ENCODE results near the gene OR5K4. TPM values are rescaled to one million over a fixed set of nuclear protein-coding genes. Genes with fewer than 3 reads are reported as not detected.
"Not testable (repeated sequence)": the region's sequence is repeated elsewhere in the genome, so short reads cannot be mapped to it uniquely, and the experiment has no call there.

Gene OR5K4
- total RNA-seq, 1 donor from 2014 or later: not detected

DNA sequence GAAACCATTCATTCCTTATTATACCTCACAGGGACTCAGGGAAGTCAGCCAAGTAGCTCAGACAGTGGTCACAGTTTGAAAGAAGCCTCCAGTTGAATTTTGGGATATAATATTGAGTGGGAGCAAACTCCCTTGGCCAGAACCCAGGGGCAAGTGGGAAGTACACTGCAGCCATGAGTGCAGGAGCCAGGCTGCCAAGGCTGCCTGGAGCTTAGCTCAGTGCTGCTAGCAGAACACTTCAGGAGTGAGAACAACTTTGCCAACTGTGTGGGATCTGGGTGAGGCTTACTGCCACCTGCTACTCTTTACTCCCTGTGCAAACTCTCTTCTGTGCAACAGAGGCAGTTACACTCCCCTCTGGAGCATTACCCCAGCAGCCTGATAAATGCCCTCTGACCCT is 41.4 kb downstream of the OR5K4 start:
- no peak overlapping the region for H3K4me3 ChIP-seq (ENCODE audit: low read depth, low read length)
- TF ChIP-seq, protein P1, sequence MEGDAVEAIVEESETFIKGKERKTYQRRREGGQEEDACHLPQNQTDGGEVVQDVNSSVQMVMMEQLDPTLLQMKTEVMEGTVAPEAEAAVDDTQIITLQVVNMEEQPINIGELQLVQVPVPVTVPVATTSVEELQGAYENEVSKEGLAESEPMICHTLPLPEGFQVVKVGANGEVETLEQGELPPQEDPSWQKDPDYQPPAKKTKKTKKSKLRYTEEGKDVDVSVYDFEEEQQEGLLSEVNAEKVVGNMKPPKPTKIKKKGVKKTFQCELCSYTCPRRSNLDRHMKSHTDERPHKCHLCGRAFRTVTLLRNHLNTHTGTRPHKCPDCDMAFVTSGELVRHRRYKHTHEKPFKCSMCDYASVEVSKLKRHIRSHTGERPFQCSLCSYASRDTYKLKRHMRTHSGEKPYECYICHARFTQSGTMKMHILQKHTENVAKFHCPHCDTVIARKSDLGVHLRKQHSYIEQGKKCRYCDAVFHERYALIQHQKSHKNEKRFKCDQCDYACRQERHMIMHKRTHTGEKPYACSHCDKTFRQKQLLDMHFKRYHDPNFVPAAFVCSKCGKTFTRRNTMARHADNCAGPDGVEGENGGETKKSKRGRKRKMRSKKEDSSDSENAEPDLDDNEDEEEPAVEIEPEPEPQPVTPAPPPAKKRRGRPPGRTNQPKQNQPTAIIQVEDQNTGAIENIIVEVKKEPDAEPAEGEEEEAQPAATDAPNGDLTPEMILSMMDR (conservative IDR thresholded peaks at IDR 0.05; ENCODE audit: low read depth, low read length): no peak
- no peak for DNase-seq (ENCODE audit: low read depth)

DNA sequence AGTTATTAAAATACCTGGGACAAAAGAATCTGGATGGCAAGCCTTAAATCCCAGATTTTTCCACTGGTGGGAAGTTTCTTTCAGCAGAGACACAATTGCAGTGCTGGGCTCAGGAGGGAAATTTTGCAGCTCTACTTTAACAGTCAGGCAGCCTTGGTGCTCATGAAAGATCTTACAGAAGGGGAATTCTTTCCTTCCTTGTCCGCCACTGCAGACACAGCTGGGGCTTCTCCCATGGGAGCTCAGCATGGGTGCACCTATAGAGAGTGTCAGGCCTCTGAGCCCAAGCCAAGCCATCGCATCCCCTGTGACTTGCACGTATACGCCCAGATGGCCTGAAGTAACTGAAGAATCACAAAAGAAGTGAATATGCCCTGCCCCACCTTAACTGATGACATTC is 42.8 kb downstream of the OR5K4 start:
- not testable (repeated sequence) for H3K4me3 ChIP-seq (ENCODE audit: low read depth, low read length); DNase-seq (ENCODE audit: low read depth)

DNA sequence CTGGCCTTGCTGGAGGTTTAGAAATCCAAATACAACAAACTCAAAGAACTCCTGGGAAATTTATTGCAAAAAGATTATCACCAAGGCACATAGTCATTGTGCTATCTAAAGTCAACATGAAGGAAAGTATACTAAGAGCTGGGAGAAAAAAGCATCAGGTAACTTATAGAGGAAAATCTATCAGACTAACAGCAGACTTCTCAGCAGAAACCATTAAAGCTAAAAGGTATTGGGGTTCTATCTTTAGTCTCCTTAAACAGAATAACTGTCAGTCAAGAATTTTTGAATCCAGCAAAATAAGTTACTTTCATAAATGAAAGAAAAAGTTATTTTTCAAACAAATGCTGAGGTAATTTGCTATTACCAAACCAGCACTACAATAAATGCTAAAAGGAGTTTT is 44.9 kb downstream of the OR5K4 start:
- TF ChIP-seq, protein P1 (conservative IDR thresholded peaks at IDR 0.05; ENCODE audit: low read depth, low read length): no peak
- no peak for DNase-seq (ENCODE audit: low read depth)
- no peak overlapping the region for H3K4me3 ChIP-seq (ENCODE audit: low read depth, low read length)

DNA sequence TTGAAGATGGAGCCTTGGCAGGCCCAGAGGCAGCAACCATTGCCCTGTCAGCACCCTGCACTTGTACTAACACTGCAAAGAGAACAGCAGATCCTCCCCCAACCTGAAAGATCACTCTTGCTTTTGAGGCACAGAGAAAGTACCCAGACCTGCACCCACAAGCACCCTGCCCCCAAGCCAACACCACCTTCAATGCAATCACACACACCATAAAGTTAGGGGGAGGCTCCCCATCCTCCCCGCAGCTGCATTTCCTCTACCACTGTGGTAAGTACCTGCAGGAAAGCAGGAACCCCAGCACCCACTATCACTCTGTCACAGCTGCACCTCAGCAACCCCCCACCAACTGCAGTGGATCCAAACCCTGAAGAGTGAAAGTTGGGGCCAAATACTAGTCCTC is 48.9 kb downstream of the OR5K4 start:
- no peak overlapping the region for H3K4me3 ChIP-seq (ENCODE audit: low read depth, low read length)
- TF ChIP-seq, protein P1 (conservative IDR thresholded peaks at IDR 0.05; ENCODE audit: low read depth, low read length): no peak
- no peak for DNase-seq (ENCODE audit: low read depth)

DNA sequence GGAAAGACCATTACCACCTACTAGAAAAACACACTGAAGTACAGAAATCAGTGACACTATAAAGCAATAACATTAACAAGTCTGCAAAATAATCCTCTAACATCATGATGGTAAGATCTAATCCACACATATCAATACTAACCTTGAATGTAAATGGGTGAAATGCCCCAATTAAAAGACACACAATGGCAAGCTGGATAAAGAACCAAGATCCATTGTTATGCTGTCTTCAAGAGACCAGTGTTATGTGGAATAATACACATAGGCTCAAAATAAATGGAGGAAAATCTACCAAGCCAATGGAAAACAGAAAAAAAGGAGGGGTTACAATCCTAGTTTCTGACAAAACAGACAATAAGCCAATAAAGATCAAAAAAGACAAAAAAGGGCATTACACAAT is 50.4 kb downstream of the OR5K4 start:
- H3K4me3 ChIP-seq (ENCODE audit: low read depth, low read length): no peak overlapping the region
- TF ChIP-seq, protein P1 (conservative IDR thresholded peaks at IDR 0.05; ENCODE audit: low read depth, low read length): no peak
- no peak for DNase-seq (ENCODE audit: low read depth)

Other genes with a start within 250 kb of the OR5K4 start
- not detected in 2 replicates for gene OR5H1, start 223.1 kb upstream of the OR5K4 start, total RNA-seq
- not detected in 2 replicates for gene OR5H14, start 206.4 kb upstream of the OR5K4 start, total RNA-seq
- not detected in 2 replicates for gene OR5H15, start 187.2 kb upstream of the OR5K4 start, total RNA-seq
- gene OR5H6, start 89.6 kb upstream of the OR5K4 start, total RNA-seq: not detected in 2 replicates
- not detected in 2 replicates for gene OR5H2, start 71.3 kb upstream of the OR5K4 start, total RNA-seq
- not detected in 2 replicates for gene OR5K3, start 36.8 kb downstream of the OR5K4 start, total RNA-seq
- not detected in 2 replicates for gene OR5K1, start 109.3 kb downstream of the OR5K4 start, total RNA-seq
- gene OR5K2, start 143.8 kb downstream of the OR5K4 start, total RNA-seq: not detected in 2 replicates
- gene CLDND1, start 169.0 kb downstream of the OR5K4 start, total RNA-seq: 107 and 167 TPM in 2 replicates
- gene GPR15, start 178.1 kb downstream of the OR5K4 start, total RNA-seq: not detected in 2 replicates
- gene CPOX, start 239.8 kb downstream of the OR5K4 start, total RNA-seq: 36.0 and 48.9 TPM in 2 replicates

All from epithelial cell of proximal tubule (primary cell).